IPS-NIHi7 (cell line): ENCODE data around the gene EYS.
A peak's percentile ranks its signal among the peaks of the same experiment; 100 is the strongest.
"Not testable (repeated sequence)": the region's sequence is repeated elsewhere in the genome, so short reads cannot be mapped to it uniquely, and the experiment has no call there.

Experiments
- DNase-seq: peaks from one replicate; pipeline ENCODE4 v3.0.0; 2012; ENCODE audit warnings: mixed read lengths; ENCODE audit errors: extremely low spot score

Gene EYS

GRCh38 chr6:65633501-65633900, 73.5 kb downstream of the EYS start:
- no peak for DNase-seq

DNA sequence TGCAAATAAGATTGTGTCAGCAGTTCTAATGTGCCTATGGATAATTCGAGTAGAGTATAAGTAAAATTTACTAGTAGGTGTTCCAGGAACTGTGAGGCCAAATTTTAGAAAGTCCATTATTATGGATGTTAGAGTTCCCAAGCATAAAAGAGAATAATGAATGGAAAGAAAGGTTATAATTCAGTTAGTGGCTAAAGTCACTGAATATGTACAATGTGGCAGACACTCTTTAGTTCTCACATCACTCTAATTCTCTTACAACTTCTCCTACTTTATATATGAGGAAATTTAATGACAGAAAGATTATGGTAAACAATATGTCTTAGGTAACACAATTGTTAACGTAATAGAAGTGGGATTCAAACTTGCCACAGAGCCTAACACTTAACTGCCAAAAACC, 75.3 kb downstream of the EYS start:
- no peak for DNase-seq

- DNase-seq, result not testable (repeated sequence)
Measured at GRCh38 chr6:65627434-65627999, 79.5 kb downstream of the EYS start.

DNA sequence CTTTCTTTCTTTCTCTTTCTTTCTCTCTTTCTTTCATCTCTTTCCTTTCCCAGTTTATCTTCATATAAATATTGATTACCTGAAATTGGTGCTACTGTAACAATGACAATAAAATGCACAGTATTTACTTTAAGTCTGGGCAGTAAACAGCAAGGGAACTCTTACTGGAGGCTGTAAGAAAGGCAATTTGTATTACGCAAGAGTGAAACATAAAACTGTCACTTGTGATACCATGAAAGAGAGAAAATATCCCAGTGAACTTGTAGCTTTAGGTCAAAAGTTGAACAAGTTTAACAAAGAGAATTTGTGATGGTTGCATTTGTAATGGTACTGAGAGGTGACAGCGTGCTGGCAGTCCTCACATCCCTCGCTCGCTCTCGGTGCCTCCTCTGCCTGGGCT, 80.0 kb downstream of the EYS start:
- DNase-seq, result no peak

- DNase-seq, result no peak
Measured at GRCh38 chr6:65623566-65623965, 83.5 kb downstream of the EYS start.

GRCh38 chr6:65610746-65611145, 96.3 kb downstream of the EYS start:
- no peak for DNase-seq

- no peak for DNase-seq
Measured at GRCh38 chr6:65595540-65595939, 111.5 kb downstream of the EYS start.

- no peak for DNase-seq
Measured at GRCh38 chr6:65570340-65570739, 136.7 kb downstream of the EYS start.

DNA sequence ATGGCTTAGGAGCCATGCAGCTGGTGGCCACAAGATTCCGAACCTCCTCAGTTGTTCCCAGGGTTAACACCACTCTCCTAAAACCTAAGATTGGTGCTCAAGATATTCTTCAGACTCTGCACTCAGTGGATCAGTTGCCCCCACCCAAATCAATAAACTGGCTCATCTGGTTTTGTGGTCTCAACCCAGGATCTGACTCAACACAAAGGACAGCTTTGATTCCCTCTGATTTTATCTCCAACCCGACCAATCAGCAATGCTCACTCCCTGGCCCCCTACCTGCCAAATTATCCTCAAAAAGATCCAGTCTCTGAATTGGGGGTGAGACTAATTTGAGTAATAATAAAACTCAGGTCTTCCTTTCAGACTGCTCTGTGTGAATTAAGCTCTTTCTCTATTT, 137.5 kb downstream of the EYS start:
- peak; percentile 7 for DNase-seq

- not testable (repeated sequence) for DNase-seq
Measured at GRCh38 chr6:65569056-65569455, 138.0 kb downstream of the EYS start.

- DNase-seq, result peak; percentile 9
Measured at GRCh38 chr6:65566117-65566516, 140.9 kb downstream of the EYS start.

DNA sequence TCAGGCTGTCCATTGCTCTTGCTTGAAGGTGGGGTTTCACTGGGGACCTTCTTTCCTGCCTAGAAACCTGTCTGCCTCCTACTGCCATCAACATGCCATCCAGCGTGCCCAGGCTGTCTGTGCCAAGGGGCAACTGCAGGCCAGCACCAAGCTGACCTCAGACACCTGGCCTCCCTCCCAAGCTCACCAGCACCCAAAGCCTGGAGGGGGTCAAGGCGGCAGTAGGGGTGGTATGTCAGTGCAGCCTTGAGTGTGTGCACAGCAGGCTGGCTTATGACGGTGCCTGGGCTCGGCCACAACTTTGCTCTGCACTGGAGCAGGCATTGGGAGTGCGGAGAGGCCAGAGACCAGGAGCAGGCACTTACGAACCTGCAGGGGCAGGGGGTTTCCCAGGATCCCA, 149.0 kb downstream of the EYS start:
- no peak for DNase-seq

- DNase-seq, result no peak
Measured at GRCh38 chr6:65557224-65557623, 149.8 kb downstream of the EYS start.

DNA sequence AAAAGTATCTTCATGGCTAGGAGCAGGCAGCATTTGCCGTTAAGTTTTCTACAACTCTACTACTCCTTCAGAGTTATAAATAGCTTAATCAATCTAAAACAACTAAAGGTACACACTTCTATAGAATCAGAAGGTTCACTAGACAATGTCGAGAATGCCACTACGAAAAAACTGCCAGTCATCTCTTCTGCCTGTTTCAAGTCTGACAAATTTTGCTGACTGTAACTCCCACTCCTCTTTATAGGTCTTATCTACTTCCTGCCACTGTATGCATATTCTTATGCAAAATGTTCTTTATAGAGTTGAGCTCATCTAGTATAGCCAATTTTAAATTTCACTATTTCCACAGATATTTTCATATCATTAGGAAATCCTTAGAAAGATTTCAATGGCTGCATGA, 160.1 kb downstream of the EYS start:
- no peak for DNase-seq

DNA sequence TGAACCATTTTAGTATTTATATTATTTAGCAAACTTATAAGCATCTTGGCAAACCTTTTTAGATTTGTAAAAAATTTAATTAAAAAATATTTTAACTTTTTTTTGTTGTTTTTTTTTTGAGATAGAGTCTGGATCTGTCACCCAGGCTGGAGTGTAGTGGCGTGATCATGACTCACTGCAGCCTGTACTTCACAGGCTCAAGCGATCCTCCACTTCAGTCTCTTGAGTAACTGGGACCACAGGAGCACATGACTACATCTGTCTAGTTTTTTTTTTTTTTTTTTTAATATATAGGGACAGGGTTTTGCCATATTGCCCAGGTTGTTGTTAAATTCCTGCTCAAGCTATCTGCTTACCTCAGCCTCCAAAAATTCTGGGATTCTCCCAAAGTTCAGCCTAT, 161.1 kb downstream of the EYS start:
- no peak for DNase-seq

GRCh38 chr6:65538644-65539043, 168.4 kb downstream of the EYS start:
- no peak for DNase-seq

DNA sequence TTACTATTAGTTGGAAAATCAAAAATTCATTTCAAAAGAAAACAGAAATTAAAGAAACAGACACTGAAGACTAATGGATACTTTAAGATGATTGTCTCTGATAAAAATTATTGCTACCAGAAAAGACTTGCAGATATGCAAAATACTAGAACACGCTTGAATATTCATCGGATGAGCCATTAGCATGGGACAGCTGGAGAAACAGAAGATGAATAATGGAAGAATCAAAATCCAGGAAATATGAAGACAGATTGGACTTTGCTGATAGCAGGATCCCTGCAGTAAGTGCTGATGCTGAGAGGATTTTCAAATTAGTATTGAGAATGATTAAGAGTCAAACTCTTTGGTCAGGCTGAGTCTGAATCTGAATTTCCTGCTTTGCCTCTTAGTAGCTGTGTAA, 169.4 kb downstream of the EYS start:
- no peak for DNase-seq

- DNase-seq, result no peak
Measured at GRCh38 chr6:65531533-65531932, 175.5 kb downstream of the EYS start.

- DNase-seq, result no peak
Measured at GRCh38 chr6:65524232-65524631, 182.8 kb downstream of the EYS start.

DNA sequence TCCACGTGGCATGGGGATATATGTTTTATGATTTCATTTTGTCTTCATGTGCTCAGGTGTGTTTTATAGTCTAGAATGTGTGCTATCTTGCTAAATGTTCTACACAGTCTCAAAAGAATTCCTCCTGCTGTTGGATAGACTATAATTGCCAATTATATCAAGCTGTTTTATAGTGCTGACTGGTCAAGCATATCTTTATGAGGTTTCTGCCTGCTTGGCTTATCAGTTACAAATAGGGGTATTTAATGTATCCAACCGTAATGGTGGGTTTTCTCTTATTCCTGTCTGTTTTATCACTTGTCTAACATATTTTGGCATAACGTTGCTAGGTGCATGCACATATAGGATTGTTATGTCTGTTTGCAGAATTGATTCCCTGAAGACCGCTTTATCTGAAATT, 201.3 kb downstream of the EYS start:
- DNase-seq, result no peak

- no peak for DNase-seq
Measured at GRCh38 chr6:65501045-65501444, 206.0 kb downstream of the EYS start.

DNA sequence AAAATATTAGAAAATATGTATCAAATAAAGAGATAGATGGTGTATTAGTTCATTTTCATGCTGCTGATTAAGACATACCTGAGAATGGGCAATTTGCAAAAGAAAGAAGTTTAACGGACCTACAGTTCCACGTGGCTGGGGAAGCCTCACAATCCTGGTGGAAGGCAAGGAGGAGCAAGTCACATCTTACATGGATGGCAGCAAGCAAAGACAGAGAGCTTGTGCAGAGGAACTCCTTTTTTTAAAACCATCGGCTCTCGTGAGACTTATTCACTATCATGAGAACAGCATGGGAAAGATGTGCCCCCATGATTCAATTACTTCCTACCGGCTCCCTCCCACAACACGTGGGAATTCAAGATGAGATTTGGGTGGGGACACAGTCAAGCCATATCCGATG, 223.4 kb downstream of the EYS start:
- DNase-seq, result not testable (repeated sequence)

- DNase-seq, result no peak
Measured at GRCh38 chr6:65469650-65470049, 237.4 kb downstream of the EYS start.

GRCh38 chr6:65468307-65468706, 238.7 kb downstream of the EYS start:
- DNase-seq, result no peak

DNA sequence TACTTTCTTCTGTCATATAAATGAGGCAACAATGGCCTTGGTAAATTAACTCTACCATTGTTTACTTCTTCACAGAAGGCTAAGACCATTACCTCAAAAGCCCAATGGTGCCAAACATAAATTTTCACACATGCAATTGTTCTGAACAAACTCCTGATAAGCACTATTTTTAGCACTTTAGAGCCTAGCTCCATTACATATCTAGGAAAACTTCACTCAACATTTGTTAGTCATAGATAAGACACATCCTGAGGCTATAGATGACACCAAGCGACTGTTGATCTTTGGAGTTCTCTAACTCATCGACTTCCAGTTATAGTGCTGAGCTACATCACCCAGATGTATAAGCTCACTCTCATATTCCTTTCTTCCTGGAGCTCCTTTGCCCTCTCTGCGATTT, 245.9 kb downstream of the EYS start:
- DNase-seq, result no peak
